GM23248 (cell line): ENCODE data around the gene BMPR1B.

Experiments used
- EZH2 ChIP-seq: fragments of 200-600 bp; sonication (generic); IDR thresholded peaks from 2 replicates; pipeline ENCODE4 v1.6.1; 2018; ENCODE audit warnings: antibody characterized with exemption, mild to moderate bottlenecking; ENCODE audit not compliant: insufficient read depth, poor library complexity, severe bottlenecking
- EZH2phosphoT487 ChIP-seq: fragments of 200-600 bp; sonication (generic); IDR thresholded peaks from 2 replicates; pipeline ENCODE4 v1.6.1; 2018; ENCODE audit warnings: antibody characterized with exemption, moderate library complexity, mild to moderate bottlenecking, low read depth; ENCODE audit not compliant: insufficient read depth

DNA sequence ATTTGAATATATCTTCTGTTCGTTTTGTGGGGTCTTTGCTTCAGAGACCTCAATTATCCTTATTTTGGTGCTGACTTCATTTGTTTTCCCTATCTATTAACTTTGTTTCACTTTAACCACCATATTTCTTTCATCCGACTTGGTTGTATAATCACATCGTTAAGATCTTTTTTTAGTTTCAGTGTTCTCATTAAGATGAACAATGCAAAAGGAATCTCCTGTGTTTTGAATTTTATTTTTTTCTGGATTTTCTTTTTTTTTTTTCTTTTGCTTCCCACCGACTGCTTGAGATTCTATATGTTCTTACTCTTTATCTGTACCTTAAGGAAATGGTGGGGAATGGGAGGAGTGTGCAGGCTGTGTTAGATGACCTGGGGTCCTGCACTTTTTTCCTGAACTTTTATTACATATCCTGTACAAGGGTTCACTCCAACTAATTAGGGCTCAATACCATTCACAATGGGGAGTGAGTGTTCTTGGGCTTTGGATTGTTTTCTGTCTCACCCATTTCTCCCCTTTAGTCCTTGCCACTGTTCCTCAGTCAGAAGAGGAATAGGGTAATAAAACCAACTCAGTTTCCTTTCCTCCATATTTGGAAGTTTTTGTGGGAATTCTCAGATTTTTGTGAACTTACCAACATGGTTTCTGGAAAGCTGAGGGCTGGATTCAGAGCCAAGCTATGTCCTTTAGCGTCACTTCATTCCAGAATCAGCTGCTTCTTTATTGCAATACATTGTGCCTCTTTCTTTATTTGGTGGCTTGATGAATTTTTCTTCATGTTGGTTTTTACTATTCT lies 43.2 kb upstream of the BMPR1B start:
- TF ChIP-seq EZH2 (no peak), EZH2phosphoT487 (no peak)
